GM21360 (cell line): Measurements from ENCODE around the gene SMPD1.

Source experiments
- ATAC-seq: cut with Tn5 transposase; IDR thresholded peaks from one replicate; pipeline ENCODE4 v1.9.1; 2021; ENCODE audit warnings: mild to moderate bottlenecking, moderate library complexity; ENCODE audit not compliant: unreplicated experiment

SMPD1 gene

GRCh38 chr11:6410695-6411430 lies 20.6 kb downstream of the SMPD1 start:
- no peak for ATAC-seq

GRCh38 chr11:6411594-6412031 lies 21.3 kb downstream of the SMPD1 start:
- no peak for ATAC-seq

GRCh38 chr11:6413791-6414201 lies 23.5 kb downstream of the SMPD1 start:
- ATAC-seq, result no peak

GRCh38 chr11:6414874-6415328 lies 24.6 kb downstream of the SMPD1 start:
- no peak for ATAC-seq

- no peak for ATAC-seq
Observed at GRCh38 chr11:6415797-6416196, 25.5 kb downstream of the SMPD1 start.

GRCh38 chr11:6417907-6418556 lies 27.8 kb downstream of the SMPD1 start:
- ATAC-seq, result no peak

GRCh38 chr11:6418557-6419008 lies 28.3 kb downstream of the SMPD1 start:
- no peak for ATAC-seq

GRCh38 chr11:6419009-6419631 lies 28.8 kb downstream of the SMPD1 start, which contains the start of gene APBB1:
APBB1 (minus strand) TSS chr11:6419094; CDS start chr11:6411347, 7,747 bp downstream.
- ATAC-seq, result peak; percentile 69

- ATAC-seq, result no peak
Observed at GRCh38 chr11:6420677-6421076, 30.4 kb downstream of the SMPD1 start.

GRCh38 chr11:6427516-6427915 lies 37.2 kb downstream of the SMPD1 start:
- ATAC-seq, result no peak

- no peak for ATAC-seq
Observed at GRCh38 chr11:6431861-6432260, 41.6 kb downstream of the SMPD1 start.

- peak; percentile 41 for ATAC-seq
Observed at GRCh38 chr11:6433998-6434660, 43.9 kb downstream of the SMPD1 start.

- ATAC-seq, result no peak
Observed at GRCh38 chr11:6437423-6437822, 47.1 kb downstream of the SMPD1 start.

GRCh38 chr11:6437993-6438392 lies 47.7 kb downstream of the SMPD1 start:
- no peak for ATAC-seq

GRCh38 chr11:6438979-6439571 lies 48.8 kb downstream of the SMPD1 start:
- ATAC-seq, result no peak

- no peak for ATAC-seq
Observed at GRCh38 chr11:6440906-6441358, 50.7 kb downstream of the SMPD1 start, which contains the start of gene HPX. HPX (minus strand) TSS chr11:6440987; CDS start chr11:6440963, 24 bp downstream.

GRCh38 chr11:6442441-6442840 lies 52.2 kb downstream of the SMPD1 start:
- ATAC-seq, result no peak

- ATAC-seq, result peak; percentile 78
Observed at GRCh38 chr11:6443269-6444003, 53.2 kb downstream of the SMPD1 start.
